ENCODE results near the gene UGT1A7. TPM values are rescaled to one million over a fixed set of nuclear protein-coding genes. Genes with fewer than 3 reads are reported as not detected.

Gene UGT1A7
- total and polyA plus RNA-seq, 9 of the 15 experiments (the other 6 are each of a cell fraction or from before 2014, with no cell fraction given) = not detected

GRCh38 chr2:233766416-233766815, 84.7 kb downstream of the UGT1A7 start:
- H3K27ac ChIP-seq (ENCODE audit: extremely low read depth, low read depth, low read length) = no peak overlapping the region
- intact Hi-C loops (cut with micrococcal nuclease) = no loop called here
- no peaks in the 10 kb centered on the region for H3K36me3 ChIP-seq (ENCODE audit: control insufficient read depth, insufficient read depth, low read length)
- WGBS (ENCODE audit: insufficient coverage, low coverage, missing lambda C conversion rate) = 11% methylated on average over 3 of the region's 4 CpGs
- H3K9ac ChIP-seq (ENCODE audit: insufficient read depth in 1 of 2, low read depth in 2 of 2, low read length in 2 of 2) = no peak overlapping the region
- TF ChIP-seq NRF1 (conservative IDR thresholded peaks at IDR 0.05 in 1 of 2, IDR thresholded peaks at IDR 0.05 in 1 of 2) (no peak), MTA2 (IDR thresholded peaks at IDR 0.05; ENCODE audit: low read depth) (no peak), IFI16 (CRISPR knock-in tag; IDR thresholded peaks at IDR 0.05) (no peak), ADNP (tag; IDR thresholded peaks at IDR 0.05) (no peak), GATA2 (CRISPR knock-in tag; IDR thresholded peaks at IDR 0.05) (no peak), MYC (IDR thresholded peaks at IDR 0.05; ENCODE audit: low read depth, low read length) (no peak), MYC (CRISPR knock-in tag; IDR thresholded peaks at IDR 0.05; ENCODE audit: borderline replicate concordance, low read depth) (no peak), CTBP1 (IDR thresholded peaks at IDR 0.05; ENCODE audit: borderline replicate concordance) (no peak), KDM1A (IDR thresholded peaks at IDR 0.05) (no peak), LCOR (CRISPR knock-in tag; IDR thresholded peaks at IDR 0.05) (no peak), ZNF23 (CRISPR knock-in tag; IDR thresholded peaks at IDR 0.05) (no peak), XRCC3 (IDR thresholded peaks at IDR 0.05) (no peak), XRCC4 (IDR thresholded peaks at IDR 0.05; ENCODE audit: extremely low read depth, insufficient read depth, insufficient read length) (no peak), FUS (optimal IDR thresholded peaks at IDR 0.05; ENCODE audit: low read depth, low read length) (no peak), MLLT1 (IDR thresholded peaks at IDR 0.05) (no peak), ZNF282 (CRISPR knock-in tag; IDR thresholded peaks at IDR 0.05) (no peak), NFXL1 (CRISPR knock-in tag; IDR thresholded peaks at IDR 0.05) (no peak), NUFIP1 (IDR thresholded peaks at IDR 0.05; ENCODE audit: partially characterized antibody) (no peak), MIER1 (IDR thresholded peaks at IDR 0.05; ENCODE audit: low read depth) (no peak), ZNF592 (IDR thresholded peaks at IDR 0.05) (no peak)
- no peak overlapping the region for H3K4me2 ChIP-seq (ENCODE audit: insufficient read depth, low read length)
- H3K9me3 ChIP-seq (replicated peaks; ENCODE audit: control insufficient read depth, insufficient read depth, low read depth, low read length) = no peaks in the 10 kb centered on the region
- DNase-seq (ENCODE audit: extremely low read depth in 1 of 4, low spot score in 3 of 4) (no peak), ATAC-seq (no peak), FAIRE-seq (no peak)
- no peaks in the 10 kb centered on the region for H3K4me1 ChIP-seq (replicated peaks in 1 of 2; ENCODE audit: control insufficient read depth in 2 of 2, insufficient read depth in 2 of 2, low read length in 2 of 2)
- H2AFZ ChIP-seq (ENCODE audit: low read depth, low read length) = no peak overlapping the region
- H3K79me2 ChIP-seq (ENCODE audit: control insufficient read depth, insufficient read depth, low read length) = no peaks in the 10 kb centered on the region
- ChIA-PET CTCF (ENCODE audit: low intra/inter-chr PET ratio) (no interaction called here), POLR2A (no interaction called here)
- H3K4me3 ChIP-seq = no peak overlapping the region
- no peaks in the 10 kb centered on the region for H3K9me1 ChIP-seq (ENCODE audit: control insufficient read depth, insufficient read depth, low read length)
- in situ Hi-C loops (cut with MboI) = no loop called here
- peaks cover 0 to 7% of the 10 kb centered on the region in 2 experiments; a peak in 3 of 5 replicates for H3K27me3 ChIP-seq (ENCODE audit: control insufficient read depth in 2 of 2, insufficient read depth in 2 of 2, low read length in 2 of 2)
- no TSS peak for BruUV-seq (replicated peaks)
- no peaks in the 10 kb centered on the region for H4K20me1 ChIP-seq (replicated peaks; ENCODE audit: control insufficient read depth, insufficient read depth, low read length)
